GM19467 (cell line): Measurements from ENCODE around the gene SSUH2.

Experiments
- ATAC-seq: cut with Tn5 transposase; IDR thresholded peaks from one replicate; pipeline ENCODE4 v1.9.1; 2021; ENCODE audit warnings: mild to moderate bottlenecking, moderate library complexity; ENCODE audit not compliant: unreplicated experiment

The SSUH2 gene

GRCh38 chr3:8642001-8642400 is 2.6 kb downstream of the SSUH2 start:
- no peak for ATAC-seq

- no peak for ATAC-seq
Measured at GRCh38 chr3:8641472-8641871, 3.1 kb downstream of the SSUH2 start.

GRCh38 chr3:8640223-8640622 is 4.4 kb downstream of the SSUH2 start:
- no peak for ATAC-seq

- ATAC-seq, result no peak
Measured at GRCh38 chr3:8639659-8640000, 5.0 kb downstream of the SSUH2 start.

GRCh38 chr3:8638994-8639658 is 5.5 kb downstream of the SSUH2 start:
- no peak for ATAC-seq

GRCh38 chr3:8637348-8637747 is 7.2 kb downstream of the SSUH2 start:
- ATAC-seq, result no peak

- ATAC-seq, result no peak
Measured at GRCh38 chr3:8635631-8636030, 9.0 kb downstream of the SSUH2 start.

- no peak for ATAC-seq
Measured at GRCh38 chr3:8635125-8635524, 9.5 kb downstream of the SSUH2 start.

- ATAC-seq, result no peak
Measured at GRCh38 chr3:8632402-8633237, 12.0 kb downstream of the SSUH2 start.

GRCh38 chr3:8631661-8632060 is 12.9 kb downstream of the SSUH2 start:
- no peak for ATAC-seq

- ATAC-seq, result no peak
Measured at GRCh38 chr3:8629151-8630021, 15.2 kb downstream of the SSUH2 start.

GRCh38 chr3:8627949-8628348 is 16.6 kb downstream of the SSUH2 start:
- no peak for ATAC-seq

GRCh38 chr3:8627201-8627940 is 17.2 kb downstream of the SSUH2 start:
- ATAC-seq, result no peak

GRCh38 chr3:8625991-8626390 is 18.6 kb downstream of the SSUH2 start:
- ATAC-seq, result no peak

- no peak for ATAC-seq
Measured at GRCh38 chr3:8624612-8625011, 20.0 kb downstream of the SSUH2 start.

- no peak for ATAC-seq
Measured at GRCh38 chr3:8623741-8624140, 20.9 kb downstream of the SSUH2 start.

- peak; percentile 91 for ATAC-seq
Measured at GRCh38 chr3:8622873-8623691, 21.5 kb downstream of the SSUH2 start.

- no peak for ATAC-seq
Measured at GRCh38 chr3:8621872-8622271, 22.7 kb downstream of the SSUH2 start.

- ATAC-seq, result no peak
Measured at GRCh38 chr3:8621141-8621540, 23.5 kb downstream of the SSUH2 start.

GRCh38 chr3:8619548-8619947 is 25.1 kb downstream of the SSUH2 start:
- no peak for ATAC-seq
